HepG2 (cell line): ENCODE results near the gene C11orf21. TPM values are rescaled to one million over a fixed set of nuclear protein-coding genes. Genes with fewer than 3 reads are reported as not detected.

Experiments used
- CREB1 ChIP-seq, 2 experiments: fragments of 450-650 bp in 1 of 2; IDR thresholded peaks; 2 replicates each; pipeline ENCODE4 v1.6.1; 2016 to 2017; ENCODE audit warnings: control low read depth in 1 of 2, mild to moderate bottlenecking in 1 of 2, missing compliant biosample characterization in 1 of 2, missing genetic modification characterization in 1 of 2
- ELF3 ChIP-seq: IDR thresholded peaks from 2 replicates; pipeline ENCODE4 v1.6.1; 2016; ENCODE audit warnings: missing genetic modification reagents, missing compliant biosample characterization
- FOXA1 ChIP-seq, 2 experiments: fragments of 450-650 bp in 1 of 2; sonication (generic) in 1 of 2; formaldehyde crosslinking in 1 of 2; IDR thresholded peaks; 2 replicates each; pipeline versions ENCODE4 v1.4.0 to v1.6.1; 2016 to 2020; ENCODE audit warnings: missing genetic modification reagents in 1 of 2
- GTF3A ChIP-seq: sonication (generic); formaldehyde crosslinking; conservative IDR thresholded peaks from 2 replicates; pipeline ENCODE4 v1.4.0; 2020; ENCODE audit warnings: mild to moderate bottlenecking, missing genetic modification reagents
- KIAA2018 ChIP-seq: sonication (generic); formaldehyde crosslinking; IDR thresholded peaks from 2 replicates; pipeline ENCODE4 v1.5.0; 2020; ENCODE audit warnings: mild to moderate bottlenecking, missing genetic modification reagents, borderline replicate concordance
- KMT2B ChIP-seq: IDR thresholded peaks from 2 replicates; pipeline ENCODE4 v1.6.1; 2016; ENCODE audit warnings: missing genetic modification reagents, missing compliant biosample characterization
- MYC ChIP-seq: sonication (generic); formaldehyde crosslinking; IDR thresholded peaks from 2 replicates; pipeline ENCODE4 v1.9.0; 2021; ENCODE audit warnings: missing genetic modification reagents, borderline replicate concordance
- RXRA ChIP-seq: sonication (generic); formaldehyde crosslinking; IDR thresholded peaks from 2 replicates; pipeline ENCODE4 v1.5.1; 2020; ENCODE audit warnings: missing genetic modification reagents
- ZNF142 ChIP-seq: sonication (generic); formaldehyde crosslinking; IDR thresholded peaks from 2 replicates; pipeline ENCODE4 v1.4.0; 2020; ENCODE audit warnings: missing genetic modification reagents
- ZNF576 ChIP-seq: sonication (generic); formaldehyde crosslinking; IDR thresholded peaks from 2 replicates; pipeline ENCODE4 v1.4.0; 2020; ENCODE audit warnings: mild to moderate bottlenecking, missing genetic modification reagents
- ZNF607 ChIP-seq: sonication (generic); formaldehyde crosslinking; IDR thresholded peaks from 2 replicates; pipeline ENCODE4 v1.5.1; 2020; ENCODE audit warnings: missing genetic modification reagents, mild to moderate bottlenecking, borderline replicate concordance
- ZNF629 ChIP-seq: sonication (generic); formaldehyde crosslinking; conservative IDR thresholded peaks from 2 replicates; pipeline ENCODE4 v1.5.0; 2020; ENCODE audit warnings: missing genetic modification reagents
- polyA plus RNA-seq, 8 experiments: library from polyadenylated mRNA; depleted of rRNA in 3 of 8; stranded (reverse) in 7 of 8; unstranded in 1 of 8; fragments of >200 nt; fragmentation: Illumina TruSeq in 4 of 8; extraction: Trizol in 4 of 8; gene quantifications; 2 replicates each; pipeline versions ENCODE4 v1.2.1 to v1.2.3, GENCODE V29; 2011 to 2016; ENCODE audit warnings: low read depth in 4 of 8, missing spikeins in 1 of 8, mixed read lengths in 1 of 8; ENCODE audit not compliant: insufficient read depth in 1 of 8
- total RNA-seq, 5 experiments: library from RNA; depleted of rRNA; stranded (reverse); fragments of >200 nt; fragmentation: Illumina TruSeq; extraction: Trizol; gene quantifications; 2 replicates each; pipeline ENCODE4 v1.2.3, GENCODE V29; 2016; ENCODE audit warnings: low read depth in 1 of 5

The C11orf21 gene
- total and polyA plus RNA-seq, 2 of the 13 experiments (the other 11 are each of a cell fraction or from before 2014, with no cell fraction given): 0.08 TPM; not detected in 1

GRCh38 chr11:2268729-2269600 is 32.8 kb downstream of the C11orf21 start (continued):
- TF ChIP-seq GTF3A (CRISPR knock-in tag) (no peak), KMT2B (CRISPR knock-in tag) (0 out of 2 replicates have a peak, but pooled peaks have one; percentile 19), MYC (CRISPR knock-in tag) (no peak; the same call in 1 of the 2 replicates), ZNF142 (CRISPR knock-in tag) (no peak), FOXA1 (IDR thresholded peaks at IDR 0.05) (no peak), FOXA1 (CRISPR knock-in tag; IDR thresholded peaks at IDR 0.05) (0 out of 2 replicates have a peak, but pooled peaks have one; percentile 22), ZNF629 (CRISPR knock-in tag) (no peak), KIAA2018 (no peak), CREB1 (IDR thresholded peaks at IDR 0.05) (no peak), CREB1 (CRISPR knock-in tag; IDR thresholded peaks at IDR 0.05) (no peak), RXRA (CRISPR knock-in tag) (0 out of 2 replicates have a peak, but pooled peaks have one; percentile 26), ELF3 (peak; percentile 57; the same call in 1 of the 2 replicates), ZNF607 (no peak), ZNF576 (CRISPR knock-in tag) (no peak)
